Limb (tissue), 2 donors: ENCODE data around the gene SLC24A3.

Source experiments
- DNase-seq, 2 donors: peaks; one replicate each; pipeline ENCODE4 v3.0.0-alpha.2; 2016; ENCODE audit errors: extremely low spot score in 2 of 2

Gene SLC24A3

GRCh38 chr20:19495905-19496703, 283.7 kb downstream of the SLC24A3 start:
- no peak for DNase-seq

GRCh38 chr20:19497064-19497463, 284.6 kb downstream of the SLC24A3 start:
- no peak for DNase-seq

- no peak for DNase-seq
These were observed 286.3 kb downstream of the SLC24A3 start for GRCh38 chr20:19498756-19499155.

- DNase-seq = no peak
These were observed 289.2 kb downstream of the SLC24A3 start for GRCh38 chr20:19501476-19502115.

- DNase-seq = peak; percentile 53 to 55
These were observed 289.7 kb downstream of the SLC24A3 start for GRCh38 chr20:19502169-19502568.

GRCh38 chr20:19504251-19504650, 291.8 kb downstream of the SLC24A3 start:
- DNase-seq = no peak

- no peak for DNase-seq
These were observed 293.6 kb downstream of the SLC24A3 start for GRCh38 chr20:19506021-19506420.

- DNase-seq = no peak
These were observed 296.0 kb downstream of the SLC24A3 start for GRCh38 chr20:19508449-19508848.

GRCh38 chr20:19510611-19511010, 298.2 kb downstream of the SLC24A3 start:
- no peak for DNase-seq

GRCh38 chr20:19511931-19512330, 299.5 kb downstream of the SLC24A3 start:
- no peak for DNase-seq

- no peak for DNase-seq
These were observed 300.6 kb downstream of the SLC24A3 start for GRCh38 chr20:19512886-19513677.

GRCh38 chr20:19515074-19515473, 302.6 kb downstream of the SLC24A3 start:
- DNase-seq = no peak

GRCh38 chr20:19519466-19519865, 307.0 kb downstream of the SLC24A3 start:
- no peak for DNase-seq

- no peak for DNase-seq
These were observed 307.8 kb downstream of the SLC24A3 start for GRCh38 chr20:19520261-19520660.

- DNase-seq = no peak
These were observed 309.8 kb downstream of the SLC24A3 start for GRCh38 chr20:19522071-19522801.

- DNase-seq = no peak
These were observed 310.6 kb downstream of the SLC24A3 start for GRCh38 chr20:19522836-19523590.

GRCh38 chr20:19524691-19525090, 312.2 kb downstream of the SLC24A3 start:
- DNase-seq = no peak

GRCh38 chr20:19527509-19527908, 315.1 kb downstream of the SLC24A3 start:
- no peak for DNase-seq

GRCh38 chr20:19528286-19529030, 316.0 kb downstream of the SLC24A3 start:
- no peak for DNase-seq

- DNase-seq = no peak
These were observed 317.6 kb downstream of the SLC24A3 start for GRCh38 chr20:19530006-19530405.
